Measurements from ENCODE around the gene SERPINB1.
A peak's percentile ranks its signal among the peaks of the same experiment; 100 is the strongest.

Gene SERPINB1

GRCh38 chr6:2875359-2876191 is 33.9 kb upstream of the SERPINB1 start:
- peak overlapping the region; percentile 68 for H3K27ac ChIP-seq (ENCODE audit: low read length)
- H3K4me3 ChIP-seq (ENCODE audit: low read depth in 1 of 2, low read length in 2 of 2), result peak overlapping the region; percentile 61 to 75
- H3K36me3 ChIP-seq (ENCODE audit: control insufficient read depth in 1 of 2, insufficient read depth in 2 of 2, low read length in 2 of 2), result no peaks in the 10 kb centered on the region

GRCh38 chr6:2873643-2874042 is 32.0 kb upstream of the SERPINB1 start:
- H3K9me3 ChIP-seq (ENCODE audit: control insufficient read depth in 1 of 2, low read length in 2 of 2), result no peaks in the 10 kb centered on the region
- H3K27me3 ChIP-seq (ENCODE audit: low read depth, low read length), result no peaks in the 10 kb centered on the region
- no peak overlapping the region for H3K27ac ChIP-seq (ENCODE audit: low read length)
- H3K36me3 ChIP-seq (ENCODE audit: control insufficient read depth in 1 of 2, insufficient read depth in 2 of 2, low read length in 2 of 2), result no peaks in the 10 kb centered on the region
- no peak overlapping the region for H3K4me3 ChIP-seq (ENCODE audit: low read depth in 1 of 2, low read length in 2 of 2)
- peaks cover 7 to 20% of the 10 kb centered on the region in 2 donors for H3K4me1 ChIP-seq (ENCODE audit: control insufficient read depth in 1 of 2, insufficient read depth in 2 of 2, low read length in 2 of 2)

More at GRCh38 chr6:2875359-2876191, 33.9 kb upstream of the SERPINB1 start:
- no peaks in the 10 kb centered on the region for H3K27me3 ChIP-seq (ENCODE audit: low read depth, low read length)
- no peaks in the 10 kb centered on the region for H3K9me3 ChIP-seq (ENCODE audit: control insufficient read depth in 1 of 2, low read length in 2 of 2)
- H3K4me1 ChIP-seq (ENCODE audit: control insufficient read depth in 1 of 2, insufficient read depth in 2 of 2, low read length in 2 of 2), result peaks cover 7 to 20% of the 10 kb centered on the region in 2 donors

GRCh38 chr6:2872423-2873358 is 31.0 kb upstream of the SERPINB1 start:
- Histone ChIP-seq H3K36me3 (ENCODE audit: control insufficient read depth in 1 of 2, insufficient read depth in 2 of 2, low read length in 2 of 2) (no peaks in the 10 kb centered on the region), H3K27ac (ENCODE audit: low read length) (no peak overlapping the region), H3K4me3 (ENCODE audit: low read depth in 1 of 2, low read length in 2 of 2) (no peak overlapping the region), H3K9me3 (ENCODE audit: control insufficient read depth in 1 of 2, low read length in 2 of 2) (no peaks in the 10 kb centered on the region), H3K27me3 (ENCODE audit: low read depth, low read length) (no peaks in the 10 kb centered on the region), H3K4me1 (ENCODE audit: control insufficient read depth in 1 of 2, insufficient read depth in 2 of 2, low read length in 2 of 2) (peaks cover 7 to 18% of the 10 kb centered on the region in 2 donors)

GRCh38 chr6:2871953-2872352 is 30.3 kb upstream of the SERPINB1 start:
- H3K27me3 ChIP-seq (ENCODE audit: low read depth, low read length), result no peaks in the 10 kb centered on the region
- peaks cover 6 to 11% of the 10 kb centered on the region in 2 donors for H3K4me1 ChIP-seq (ENCODE audit: control insufficient read depth in 1 of 2, insufficient read depth in 2 of 2, low read length in 2 of 2)
- H3K27ac ChIP-seq (ENCODE audit: low read length), result no peak overlapping the region
- H3K4me3 ChIP-seq (ENCODE audit: low read depth in 1 of 2, low read length in 2 of 2), result no peak overlapping the region
- H3K9me3 ChIP-seq (ENCODE audit: control insufficient read depth in 1 of 2, low read length in 2 of 2), result no peaks in the 10 kb centered on the region
- no peaks in the 10 kb centered on the region for H3K36me3 ChIP-seq (ENCODE audit: control insufficient read depth in 1 of 2, insufficient read depth in 2 of 2, low read length in 2 of 2)

GRCh38 chr6:2871102-2871501 is 29.4 kb upstream of the SERPINB1 start:
- H3K9me3 ChIP-seq (ENCODE audit: control insufficient read depth in 1 of 2, low read length in 2 of 2), result no peaks in the 10 kb centered on the region
- no peaks in the 10 kb centered on the region for H3K27me3 ChIP-seq (ENCODE audit: low read depth, low read length)
- H3K4me3 ChIP-seq (ENCODE audit: low read depth in 1 of 2, low read length in 2 of 2), result no peak overlapping the region
- H3K4me1 ChIP-seq (ENCODE audit: control insufficient read depth in 1 of 2, insufficient read depth in 2 of 2, low read length in 2 of 2), result peaks cover 0 to 8% of the 10 kb centered on the region in 2 donors
- no peaks in the 10 kb centered on the region for H3K36me3 ChIP-seq (ENCODE audit: control insufficient read depth in 1 of 2, insufficient read depth in 2 of 2, low read length in 2 of 2)
- H3K27ac ChIP-seq (ENCODE audit: low read length), result no peak overlapping the region

- no peak overlapping the region for H3K4me3 ChIP-seq (ENCODE audit: low read depth in 1 of 2, low read length in 2 of 2)
- H3K27me3 ChIP-seq (ENCODE audit: low read depth, low read length), result no peaks in the 10 kb centered on the region
- H3K27ac ChIP-seq (ENCODE audit: low read length), result no peak overlapping the region
- no peaks in the 10 kb centered on the region for H3K36me3 ChIP-seq (ENCODE audit: control insufficient read depth in 1 of 2, insufficient read depth in 2 of 2, low read length in 2 of 2)
- no peaks in the 10 kb centered on the region for H3K9me3 ChIP-seq (ENCODE audit: control insufficient read depth in 1 of 2, low read length in 2 of 2)
- H3K4me1 ChIP-seq (ENCODE audit: control insufficient read depth in 1 of 2, insufficient read depth in 2 of 2, low read length in 2 of 2), result peaks cover 0 to 8% of the 10 kb centered on the region in 2 donors
These were observed 28.5 kb upstream of the SERPINB1 start for GRCh38 chr6:2870046-2870636.

GRCh38 chr6:2868637-2869036 is 27.0 kb upstream of the SERPINB1 start:
- H3K27me3 ChIP-seq (ENCODE audit: low read depth, low read length), result no peaks in the 10 kb centered on the region
- H3K4me3 ChIP-seq (ENCODE audit: low read depth in 1 of 2, low read length in 2 of 2), result no peak overlapping the region
- no peaks in the 10 kb centered on the region for H3K36me3 ChIP-seq (ENCODE audit: control insufficient read depth in 1 of 2, insufficient read depth in 2 of 2, low read length in 2 of 2)
- H3K27ac ChIP-seq (ENCODE audit: low read length), result no peak overlapping the region
- H3K9me3 ChIP-seq (ENCODE audit: control insufficient read depth in 1 of 2, low read length in 2 of 2), result no peaks in the 10 kb centered on the region
- peaks cover 0 to 8% of the 10 kb centered on the region in 2 donors for H3K4me1 ChIP-seq (ENCODE audit: control insufficient read depth in 1 of 2, insufficient read depth in 2 of 2, low read length in 2 of 2)

- no peaks in the 10 kb centered on the region for H3K36me3 ChIP-seq (ENCODE audit: control insufficient read depth in 1 of 2, insufficient read depth in 2 of 2, low read length in 2 of 2)
- peaks cover 0 to 5% of the 10 kb centered on the region in 2 donors for H3K4me1 ChIP-seq (ENCODE audit: control insufficient read depth in 1 of 2, insufficient read depth in 2 of 2, low read length in 2 of 2)
- no peaks in the 10 kb centered on the region for H3K27me3 ChIP-seq (ENCODE audit: low read depth, low read length)
- H3K9me3 ChIP-seq (ENCODE audit: control insufficient read depth in 1 of 2, low read length in 2 of 2), result no peaks in the 10 kb centered on the region
- no peak overlapping the region for H3K27ac ChIP-seq (ENCODE audit: low read length)
- no peak overlapping the region for H3K4me3 ChIP-seq (ENCODE audit: low read depth in 1 of 2, low read length in 2 of 2)
These were observed 24.6 kb upstream of the SERPINB1 start for GRCh38 chr6:2866171-2866846.

GRCh38 chr6:2865694-2866151 is 24.1 kb upstream of the SERPINB1 start:
- H3K4me1 ChIP-seq (ENCODE audit: control insufficient read depth in 1 of 2, insufficient read depth in 2 of 2, low read length in 2 of 2), result peaks cover 0 to 5% of the 10 kb centered on the region in 2 donors
- no peaks in the 10 kb centered on the region for H3K36me3 ChIP-seq (ENCODE audit: control insufficient read depth in 1 of 2, insufficient read depth in 2 of 2, low read length in 2 of 2)
- H3K4me3 ChIP-seq (ENCODE audit: low read depth in 1 of 2, low read length in 2 of 2), result no peak overlapping the region
- no peak overlapping the region for H3K27ac ChIP-seq (ENCODE audit: low read length)
- H3K9me3 ChIP-seq (ENCODE audit: control insufficient read depth in 1 of 2, low read length in 2 of 2), result no peaks in the 10 kb centered on the region
- no peaks in the 10 kb centered on the region for H3K27me3 ChIP-seq (ENCODE audit: low read depth, low read length)

GRCh38 chr6:2865270-2865669 is 23.6 kb upstream of the SERPINB1 start:
- Histone ChIP-seq H3K9me3 (ENCODE audit: control insufficient read depth in 1 of 2, low read length in 2 of 2) (no peaks in the 10 kb centered on the region), H3K27ac (ENCODE audit: low read length) (no peak overlapping the region), H3K36me3 (ENCODE audit: control insufficient read depth in 1 of 2, insufficient read depth in 2 of 2, low read length in 2 of 2) (no peaks in the 10 kb centered on the region), H3K27me3 (ENCODE audit: low read depth, low read length) (no peaks in the 10 kb centered on the region), H3K4me1 (ENCODE audit: control insufficient read depth in 1 of 2, insufficient read depth in 2 of 2, low read length in 2 of 2) (peaks cover 0 to 5% of the 10 kb centered on the region in 2 donors), H3K4me3 (ENCODE audit: low read depth in 1 of 2, low read length in 2 of 2) (no peak overlapping the region)

Measured in muscle layer of duodenum (tissue), 2 donors.